SJSA1 (cell line): ENCODE results near the gene STK32B. TPM values are rescaled to one million over a fixed set of nuclear protein-coding genes. Genes with fewer than 3 reads are reported as not detected.
A peak's percentile ranks its signal among the peaks of the same experiment; 100 is the strongest.

Experiments used
- DNase-seq, 2 experiments: peaks; one replicate each; pipeline ENCODE4 v3.0.0-alpha.2; 2015 to 2020; ENCODE audit warnings: low spot score in 2 of 2, low read depth in 1 of 2
- H3K27ac ChIP-seq: fragments of 250-450 bp; sonication (Bioruptor Pico); 2 replicates; pipeline ENCODE4 v1.5.1; 2020; ENCODE audit warnings: mild to moderate bottlenecking, moderate library complexity
- H3K27me3 ChIP-seq: fragments of 250-450 bp; sonication (Bioruptor Pico); replicated peaks from 2 replicates; pipeline ENCODE4 v1.5.1; 2020; ENCODE audit warnings: mild to moderate bottlenecking, moderate library complexity
- H3K36me3 ChIP-seq: fragments of 250-450 bp; sonication (Bioruptor Pico); 2 replicates; pipeline ENCODE4 v1.5.1; 2020; ENCODE audit warnings: mild to moderate bottlenecking
- H3K4me1 ChIP-seq: fragments of 250-450 bp; sonication (Bioruptor Pico); replicated peaks from 2 replicates; pipeline ENCODE4 v1.6.1; 2021; ENCODE audit warnings: mild to moderate bottlenecking
- H3K4me3 ChIP-seq: fragments of 250-450 bp; sonication (Bioruptor Pico); 2 replicates; pipeline ENCODE4 v1.5.1; 2020; ENCODE audit warnings: mild to moderate bottlenecking
- H3K9me3 ChIP-seq: fragments of 250-450 bp; sonication (Bioruptor Pico); replicated peaks from 2 replicates; pipeline ENCODE4 v1.5.1; 2020; ENCODE audit warnings: mild to moderate bottlenecking
- total RNA-seq: library from RNA; depleted of rRNA; stranded (reverse); fragments of >200 nt; shearing (Covaris generic); gene quantifications from 2 replicates; pipeline ENCODE4 v1.2.3, GENCODE V29; 2014

STK32B gene
- total RNA-seq, 1 experiment from 2014 or later: 0.50 TPM

DNA sequence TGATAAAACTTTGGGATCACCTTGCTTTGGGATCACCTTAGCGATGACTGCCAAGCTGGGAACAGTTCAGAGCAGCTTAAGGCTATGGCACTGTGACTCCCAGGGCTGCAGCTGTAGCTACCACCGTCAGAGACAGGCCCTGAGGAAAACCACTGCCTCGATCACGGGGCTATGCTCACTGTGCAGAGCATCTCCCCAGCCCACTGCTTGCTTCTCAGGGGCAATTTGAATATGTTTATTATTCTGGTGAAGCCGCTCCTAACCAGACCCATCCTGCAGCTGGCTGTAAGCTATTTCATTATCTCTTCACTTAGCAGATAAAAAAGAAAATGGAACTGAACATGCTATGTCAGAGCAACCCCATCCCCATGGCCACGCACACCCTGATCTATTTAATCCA, 328.6 kb downstream of the STK32B start:
- Histone ChIP-seq H3K27ac (no peak overlapping the region), H3K4me1 (peaks cover 31% of the 10 kb centered on the region), H3K4me3 (no peak overlapping the region), H3K9me3 (no peaks in the 10 kb centered on the region), H3K27me3 (no peaks in the 10 kb centered on the region), H3K36me3 (no peaks in the 10 kb centered on the region)
- no peak for DNase-seq

DNA sequence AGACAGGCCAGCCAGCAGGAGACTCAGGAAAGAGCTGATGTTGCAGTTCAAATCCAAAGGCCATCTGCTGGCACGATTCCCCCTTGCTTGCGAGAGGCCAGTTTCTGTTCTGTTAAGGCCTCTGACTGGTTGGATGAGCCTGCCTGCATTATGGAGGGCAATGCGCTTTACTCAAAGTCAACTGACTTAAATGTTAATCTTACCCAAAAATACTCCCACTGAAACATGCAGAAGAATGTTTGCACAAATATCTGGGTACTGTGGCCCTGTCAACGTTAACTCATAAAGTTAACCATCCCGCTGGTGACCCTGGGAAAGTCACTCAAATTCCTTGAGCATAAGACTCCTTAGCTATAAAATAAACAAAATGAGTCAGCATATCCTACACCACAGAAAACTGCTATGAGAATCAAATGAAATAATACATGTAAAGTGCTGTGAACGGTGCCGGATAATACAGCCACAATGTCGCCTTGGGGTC, 330.7 kb downstream of the STK32B start:
- DNase-seq: peak; percentile 60 to 80
- H3K36me3 ChIP-seq: no peaks in the 10 kb centered on the region
- peak overlapping the region; percentile 89 for H3K27ac ChIP-seq

DNA sequence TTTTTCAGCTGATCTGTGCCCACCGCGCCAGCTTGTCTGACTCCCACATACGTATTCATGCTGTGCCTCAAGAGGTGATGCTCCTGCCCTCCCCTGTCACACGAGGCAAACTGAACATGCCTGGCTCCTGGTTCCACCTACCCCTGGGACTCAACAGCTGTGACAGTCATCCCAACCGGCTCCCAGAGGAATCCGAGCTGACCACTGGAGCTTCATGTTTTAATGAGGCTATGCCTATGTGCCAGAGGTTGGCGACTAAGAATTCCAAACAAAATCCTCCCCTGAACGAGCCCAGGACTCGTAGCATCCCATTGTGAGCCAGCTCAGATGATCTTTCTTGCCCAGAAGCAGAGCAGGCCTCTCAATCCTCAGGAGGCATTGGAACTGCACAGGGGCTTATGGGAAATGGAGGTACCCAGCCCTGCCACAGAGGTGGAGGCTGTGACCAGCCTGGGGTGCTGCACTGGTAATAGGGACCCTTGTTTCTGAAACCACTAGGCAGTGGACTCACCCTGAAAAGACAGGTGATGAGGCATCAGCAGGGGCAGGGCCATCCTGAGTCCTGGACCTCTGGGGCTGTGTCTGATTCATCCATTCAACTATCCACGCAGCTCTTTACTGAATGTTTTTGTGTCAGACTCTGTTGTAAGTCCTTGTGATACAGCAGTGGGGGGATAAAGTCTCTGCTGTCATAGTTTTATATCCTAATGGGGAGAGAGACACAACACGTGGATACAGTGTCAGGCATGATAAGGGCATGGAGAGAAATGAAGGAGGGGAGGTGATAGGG, 332.1 kb downstream of the STK32B start:
- no peaks in the 10 kb centered on the region for H3K27me3 ChIP-seq
- H3K4me3 ChIP-seq: no peak overlapping the region
- H3K36me3 ChIP-seq: no peaks in the 10 kb centered on the region
- H3K9me3 ChIP-seq: no peaks in the 10 kb centered on the region
- DNase-seq: peak in 1 of 2 experiments; percentile 4
- H3K4me1 ChIP-seq: peaks cover 28% of the 10 kb centered on the region
- peak overlapping the region; percentile 89 for H3K27ac ChIP-seq

More for the DNA sequence above, 330.7 kb downstream of the STK32B start:
- no peaks in the 10 kb centered on the region for H3K9me3 ChIP-seq
- H3K4me1 ChIP-seq: peaks cover 28% of the 10 kb centered on the region
- no peaks in the 10 kb centered on the region for H3K27me3 ChIP-seq
- H3K4me3 ChIP-seq: no peak overlapping the region

DNA sequence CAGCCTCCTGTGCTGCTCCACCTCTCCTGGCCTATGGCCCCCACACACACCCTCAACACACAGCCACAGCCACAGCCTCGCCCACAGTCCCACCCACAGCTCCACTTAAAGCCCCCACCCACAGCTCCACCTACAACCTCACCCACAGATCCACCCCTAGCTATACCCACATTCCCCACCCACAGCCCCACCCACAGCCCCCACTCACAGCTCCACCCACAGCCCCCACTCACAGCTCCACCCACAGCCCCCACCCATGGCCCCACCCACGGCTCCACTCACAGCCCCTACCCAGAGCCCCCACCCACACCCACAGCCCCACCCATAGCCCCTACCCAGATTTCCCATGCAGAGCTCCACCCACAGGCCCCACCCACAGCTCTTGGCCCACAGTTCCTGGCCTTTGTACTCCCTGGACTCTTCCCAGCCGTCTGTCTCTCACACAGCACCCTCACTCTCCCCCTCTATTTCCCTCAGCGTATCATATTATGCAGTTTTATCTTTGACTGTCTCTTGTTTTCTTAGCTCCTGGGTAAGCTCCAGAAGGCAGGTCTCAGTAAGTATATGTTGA, 334.5 kb downstream of the STK32B start:
- no peak for DNase-seq
- Histone ChIP-seq H3K4me1 (peaks cover 28% of the 10 kb centered on the region), H3K36me3 (no peaks in the 10 kb centered on the region), H3K27ac (no peak overlapping the region), H3K27me3 (no peaks in the 10 kb centered on the region), H3K4me3 (no peak overlapping the region), H3K9me3 (no peaks in the 10 kb centered on the region)

DNA sequence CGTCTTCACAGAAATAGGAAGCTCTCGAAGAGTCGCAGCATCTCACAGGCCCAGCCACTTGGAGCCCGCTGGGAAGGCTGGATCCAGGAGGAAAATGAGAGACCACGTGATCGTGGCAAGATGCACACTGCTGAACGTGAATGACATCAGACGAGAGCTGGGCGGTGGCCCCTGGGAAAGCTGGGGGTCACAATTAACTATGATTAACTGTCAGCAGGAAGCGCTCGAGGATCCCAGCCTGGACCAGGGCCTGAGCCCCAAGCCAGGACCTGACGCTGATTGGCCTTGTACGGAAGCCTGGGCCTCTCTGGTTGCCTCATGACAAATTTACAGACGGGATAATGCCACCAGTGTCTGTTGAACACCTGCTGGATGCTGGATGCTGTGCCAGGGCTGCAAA, 335.6 kb downstream of the STK32B start:
- DNase-seq: no peak
- H3K9me3 ChIP-seq: no peaks in the 10 kb centered on the region
- H3K4me1 ChIP-seq: peaks cover 17% of the 10 kb centered on the region

DNA sequence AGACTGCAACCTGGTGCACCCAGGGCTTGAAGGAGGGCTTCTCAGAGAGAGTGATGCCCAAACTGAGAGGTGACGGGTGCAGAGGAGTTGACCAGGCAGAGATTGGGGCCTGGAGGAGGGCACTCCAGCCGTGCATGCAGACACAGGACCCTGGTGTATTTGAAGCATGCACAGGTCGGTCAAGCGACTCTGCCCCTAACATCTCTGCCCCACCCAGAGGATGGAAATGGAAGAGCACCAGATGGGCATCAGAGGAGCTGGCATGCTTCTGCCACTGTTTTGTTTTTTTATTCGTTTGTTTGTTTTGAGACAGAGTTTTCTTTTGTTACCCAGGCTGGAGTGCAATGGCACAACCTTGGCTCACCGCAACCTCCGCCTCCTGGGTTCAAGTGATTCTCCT, 336.2 kb downstream of the STK32B start:
- Histone ChIP-seq H3K27ac (no peak overlapping the region), H3K27me3 (no peaks in the 10 kb centered on the region), H3K4me3 (no peak overlapping the region), H3K4me1 (peaks cover 11% of the 10 kb centered on the region), H3K9me3 (no peaks in the 10 kb centered on the region), H3K36me3 (no peaks in the 10 kb centered on the region)
- DNase-seq: no peak

More for the DNA sequence above, 335.6 kb downstream of the STK32B start:
- no peak overlapping the region for H3K27ac ChIP-seq
- no peaks in the 10 kb centered on the region for H3K27me3 ChIP-seq
- H3K36me3 ChIP-seq: no peaks in the 10 kb centered on the region
- H3K4me3 ChIP-seq: no peak overlapping the region

DNA sequence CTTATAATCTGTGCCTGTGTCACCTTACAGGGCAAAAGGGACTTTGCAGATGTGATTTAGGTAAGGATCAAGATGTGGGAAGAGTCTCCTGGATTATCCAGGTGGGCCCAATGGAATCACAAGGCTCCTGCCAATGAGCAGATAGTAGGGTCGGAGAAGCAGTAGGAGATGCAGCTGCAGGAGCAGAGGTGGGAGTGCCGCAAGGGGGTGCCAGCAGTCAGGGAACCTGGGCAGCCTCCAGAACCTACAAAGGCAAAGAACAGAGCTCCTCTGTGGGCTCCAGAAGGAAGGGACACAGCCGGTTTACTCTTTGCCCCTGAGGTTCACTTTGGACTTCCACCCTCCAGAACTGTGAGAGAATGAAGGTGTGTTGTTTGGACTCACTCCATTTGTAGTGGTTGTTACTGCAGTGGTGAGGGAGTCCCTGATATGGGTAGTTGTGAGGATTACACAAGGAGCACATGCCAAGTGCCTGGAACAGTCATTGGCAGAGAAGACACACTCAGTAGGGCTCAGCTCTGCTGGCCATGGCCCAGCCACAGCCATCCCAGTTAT, 338.6 kb downstream of the STK32B start:
- no peak for DNase-seq
- Histone ChIP-seq H3K27me3 (no peaks in the 10 kb centered on the region), H3K9me3 (no peaks in the 10 kb centered on the region), H3K4me1 (no peaks in the 10 kb centered on the region), H3K4me3 (no peak overlapping the region), H3K36me3 (no peaks in the 10 kb centered on the region), H3K27ac (no peak overlapping the region)

DNA sequence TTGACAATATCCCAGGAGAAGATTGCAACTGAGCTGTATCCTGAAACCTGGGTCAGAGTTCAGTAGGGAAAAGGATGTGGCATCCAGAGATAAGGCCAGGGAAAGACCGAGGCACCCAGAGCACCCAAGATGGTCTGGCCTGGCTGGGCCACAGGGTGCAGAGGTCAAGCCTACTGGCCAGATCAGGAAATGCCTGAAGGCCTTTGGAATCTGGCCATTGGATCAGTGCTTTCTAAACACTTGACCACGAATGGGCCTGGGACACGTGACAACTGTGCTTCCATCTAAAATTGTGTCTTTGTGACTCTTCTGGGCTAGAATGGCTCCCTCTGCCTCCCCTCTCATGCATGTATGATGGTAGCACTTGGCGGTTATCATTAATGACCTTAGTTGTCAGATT, 340.2 kb downstream of the STK32B start:
- Histone ChIP-seq H3K36me3 (no peaks in the 10 kb centered on the region), H3K4me3 (no peak overlapping the region), H3K27ac (no peak overlapping the region), H3K27me3 (no peaks in the 10 kb centered on the region), H3K9me3 (no peaks in the 10 kb centered on the region), H3K4me1 (no peaks in the 10 kb centered on the region)
- no peak for DNase-seq

DNA sequence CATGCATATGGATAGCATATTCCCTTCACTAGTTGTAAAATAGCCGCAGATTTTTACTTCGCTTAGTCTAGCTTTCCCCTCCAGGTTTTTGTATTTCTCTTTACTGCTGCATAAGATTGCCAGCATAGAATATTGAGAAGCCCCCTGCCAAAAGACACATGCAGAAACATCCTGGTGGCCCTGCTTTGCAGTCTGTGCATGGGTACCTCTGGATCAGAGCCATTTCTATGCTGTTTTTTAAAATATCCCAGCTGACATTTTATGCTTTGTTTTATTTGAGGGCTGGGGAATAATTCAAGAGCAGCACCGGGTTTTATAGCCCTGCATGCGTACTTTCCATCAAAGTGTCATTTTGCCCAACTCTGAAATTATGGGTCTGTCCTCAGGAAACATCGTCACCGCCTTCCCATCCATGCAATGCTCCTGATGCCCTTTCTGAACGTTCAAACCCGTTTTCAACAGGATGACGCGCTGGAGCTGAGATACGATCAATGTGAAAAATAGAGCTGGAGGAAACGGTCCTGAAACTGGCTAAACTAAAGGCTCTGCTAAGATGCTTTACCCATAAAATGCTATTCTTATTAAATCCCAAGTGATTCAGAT, 342.7 kb downstream of the STK32B start:
- Histone ChIP-seq H3K27ac (no peak overlapping the region), H3K4me1 (no peaks in the 10 kb centered on the region), H3K4me3 (no peak overlapping the region), H3K27me3 (no peaks in the 10 kb centered on the region), H3K36me3 (no peaks in the 10 kb centered on the region), H3K9me3 (no peaks in the 10 kb centered on the region)
- no peak for DNase-seq

DNA sequence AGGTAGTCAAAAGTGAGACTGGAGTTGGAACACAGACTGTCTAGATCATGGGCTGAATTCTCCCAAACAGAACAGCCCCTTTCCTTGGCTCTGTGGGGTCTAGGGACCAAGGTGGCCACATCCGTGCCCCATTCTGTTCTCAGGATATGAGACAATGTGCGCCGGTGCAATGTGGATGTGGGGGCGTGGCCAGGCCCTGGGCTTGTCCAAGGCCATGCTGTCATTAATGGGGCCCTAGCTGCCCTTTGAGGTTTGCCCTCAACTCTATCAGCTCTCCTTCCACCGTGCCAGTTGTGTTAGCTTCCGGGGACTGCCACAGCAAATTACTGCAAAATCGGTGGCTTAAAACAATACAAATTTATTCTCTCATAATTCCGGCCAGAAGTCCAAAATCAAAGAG, 344.5 kb downstream of the STK32B start:
- DNase-seq: no peak
- no peaks in the 10 kb centered on the region for H3K36me3 ChIP-seq
- H3K27ac ChIP-seq: no peak overlapping the region
- no peaks in the 10 kb centered on the region for H3K4me1 ChIP-seq
- H3K27me3 ChIP-seq: no peaks in the 10 kb centered on the region
- H3K9me3 ChIP-seq: no peaks in the 10 kb centered on the region
- no peak overlapping the region for H3K4me3 ChIP-seq

DNA sequence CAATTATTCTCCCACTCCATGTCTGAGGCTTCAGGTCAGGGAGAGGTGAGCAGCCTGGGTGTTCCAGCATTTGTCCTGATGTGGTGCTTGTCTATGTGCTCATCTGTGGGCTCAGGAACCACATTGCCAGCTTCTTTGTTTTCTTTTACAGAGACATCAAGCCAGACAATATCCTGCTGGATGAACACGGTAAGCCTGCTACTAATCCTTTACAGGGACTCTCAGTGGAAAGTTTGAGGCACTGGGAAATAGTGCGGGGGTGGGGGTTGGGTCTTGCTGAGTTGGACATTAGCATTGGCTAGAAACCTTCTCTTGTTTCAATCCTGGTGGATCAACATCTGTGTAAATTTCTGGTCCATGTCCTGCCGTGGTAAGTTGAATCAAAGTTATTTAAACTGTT, 346.8 kb downstream of the STK32B start:
- Histone ChIP-seq H3K4me3 (no peak overlapping the region), H3K27ac (no peak overlapping the region), H3K27me3 (no peaks in the 10 kb centered on the region), H3K4me1 (no peaks in the 10 kb centered on the region), H3K9me3 (no peaks in the 10 kb centered on the region), H3K36me3 (no peaks in the 10 kb centered on the region)
- DNase-seq: no peak

DNA sequence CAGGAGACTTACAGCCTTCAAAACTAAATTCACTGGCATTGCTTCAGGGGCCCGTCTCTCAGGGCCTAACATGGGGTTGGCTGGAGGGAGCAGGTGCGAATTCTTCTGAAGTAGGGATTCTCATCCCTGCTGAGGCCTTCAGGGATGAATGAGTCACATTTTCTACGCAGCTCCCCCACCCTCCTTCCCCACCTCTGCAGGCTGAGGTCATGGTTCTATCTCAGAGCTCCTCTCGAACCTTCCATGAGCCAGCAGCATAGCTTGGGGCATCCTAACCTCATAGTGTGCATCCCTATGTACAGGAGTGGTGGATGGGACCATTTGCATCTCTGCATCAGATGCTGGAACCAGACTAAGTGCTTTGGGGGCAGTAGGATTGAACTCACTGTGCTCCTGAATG, 347.8 kb downstream of the STK32B start:
- H3K36me3 ChIP-seq: no peaks in the 10 kb centered on the region
- no peaks in the 10 kb centered on the region for H3K4me1 ChIP-seq
- no peaks in the 10 kb centered on the region for H3K9me3 ChIP-seq
- no peak overlapping the region for H3K4me3 ChIP-seq
- no peak for DNase-seq
- H3K27ac ChIP-seq: no peak overlapping the region
- H3K27me3 ChIP-seq: no peaks in the 10 kb centered on the region

DNA sequence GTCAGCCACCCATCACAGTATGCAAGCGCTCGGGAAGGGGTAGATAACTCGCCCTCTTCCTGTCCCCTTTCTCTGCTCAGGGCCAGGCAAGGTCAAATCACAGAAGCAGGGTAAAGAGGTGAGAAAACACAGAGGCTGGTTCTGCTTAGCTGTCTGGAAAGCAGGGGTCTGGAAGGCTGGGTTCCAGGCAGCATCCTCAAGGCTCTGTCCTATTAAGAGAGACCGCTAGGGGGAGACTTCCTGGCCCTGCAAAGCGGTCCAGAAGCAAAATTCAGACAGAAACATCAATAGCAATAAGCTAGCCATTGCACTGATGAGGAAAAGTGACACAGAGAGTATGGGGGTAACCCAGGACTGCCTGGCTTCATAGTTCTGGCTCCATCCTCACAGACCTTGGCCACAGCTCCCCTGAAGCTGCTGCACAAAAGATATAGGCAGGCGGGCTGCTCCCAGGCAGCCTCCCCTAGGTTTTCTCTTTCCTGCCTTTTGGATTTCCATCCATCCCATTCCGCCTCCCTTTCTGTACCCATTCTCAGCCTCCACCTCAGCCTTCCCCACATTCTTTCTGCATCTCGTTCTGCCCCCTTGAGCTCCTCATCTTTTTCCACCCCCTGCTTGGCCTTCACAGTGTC, 348.6 kb downstream of the STK32B start:
- Histone ChIP-seq H3K9me3 (no peaks in the 10 kb centered on the region), H3K36me3 (no peaks in the 10 kb centered on the region), H3K4me1 (no peaks in the 10 kb centered on the region), H3K27ac (no peak overlapping the region), H3K27me3 (no peaks in the 10 kb centered on the region), H3K4me3 (no peak overlapping the region)
- DNase-seq: peak in 1 of 2 experiments; percentile 14
